A204.1 (cell line): ENCODE data around the gene PRR12.

ENCODE experiments used
- FAIRE-seq: peaks from 2 replicates; lab custom pipeline; 2012; peaks lifted over from hg19 to GRCh38; lab: Jason Lieb, UNC

PRR12 gene

DNA sequence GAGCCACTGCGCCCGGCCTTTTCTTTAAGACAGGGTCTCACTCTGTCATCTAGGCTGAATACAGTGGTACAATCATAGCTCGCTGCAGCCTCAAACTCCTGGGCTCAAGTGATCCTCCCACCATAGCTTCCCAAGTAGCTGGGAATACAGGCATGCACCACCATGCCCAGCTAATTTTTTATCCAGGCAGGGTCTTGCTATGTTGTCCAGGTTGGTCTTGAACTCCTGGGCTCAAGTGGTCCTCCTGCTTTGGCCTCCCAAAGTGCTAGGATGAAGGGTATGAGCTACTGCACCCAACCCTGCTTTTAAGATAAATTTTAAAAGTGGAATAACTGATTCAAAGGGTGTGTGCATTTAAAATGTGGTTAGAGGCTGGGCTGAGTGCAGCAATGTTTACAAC, 24.7 kb upstream of the PRR12 start:
- FAIRE-seq, result no peak

DNA sequence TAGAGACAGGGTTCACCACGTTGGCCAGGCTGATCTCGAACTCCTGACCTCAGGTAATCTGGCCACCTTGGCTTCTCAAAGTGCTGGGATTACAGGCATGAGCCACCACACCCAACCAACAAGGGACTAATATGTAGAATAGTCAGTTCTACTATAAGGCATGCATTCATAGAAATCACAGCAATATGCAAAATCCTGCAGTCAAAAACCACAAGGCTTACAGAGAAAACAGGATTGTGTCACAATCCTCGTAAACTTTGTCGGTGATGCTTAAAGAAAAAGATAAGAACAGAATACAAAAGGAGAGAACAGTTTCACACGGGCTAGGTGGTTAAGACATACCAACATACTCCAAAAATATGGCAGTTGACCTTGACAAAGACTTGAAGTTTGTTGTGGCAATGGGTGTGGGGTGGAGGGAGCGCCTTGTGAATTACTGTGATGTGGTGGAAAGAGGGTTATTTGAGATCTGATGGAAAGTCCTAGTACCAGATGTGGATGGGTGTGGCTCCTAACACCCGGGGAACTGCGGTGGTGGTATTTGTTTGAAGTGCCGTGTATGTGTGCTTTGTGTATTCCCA, 23.0 kb upstream of the PRR12 start:
- no peak for FAIRE-seq

DNA sequence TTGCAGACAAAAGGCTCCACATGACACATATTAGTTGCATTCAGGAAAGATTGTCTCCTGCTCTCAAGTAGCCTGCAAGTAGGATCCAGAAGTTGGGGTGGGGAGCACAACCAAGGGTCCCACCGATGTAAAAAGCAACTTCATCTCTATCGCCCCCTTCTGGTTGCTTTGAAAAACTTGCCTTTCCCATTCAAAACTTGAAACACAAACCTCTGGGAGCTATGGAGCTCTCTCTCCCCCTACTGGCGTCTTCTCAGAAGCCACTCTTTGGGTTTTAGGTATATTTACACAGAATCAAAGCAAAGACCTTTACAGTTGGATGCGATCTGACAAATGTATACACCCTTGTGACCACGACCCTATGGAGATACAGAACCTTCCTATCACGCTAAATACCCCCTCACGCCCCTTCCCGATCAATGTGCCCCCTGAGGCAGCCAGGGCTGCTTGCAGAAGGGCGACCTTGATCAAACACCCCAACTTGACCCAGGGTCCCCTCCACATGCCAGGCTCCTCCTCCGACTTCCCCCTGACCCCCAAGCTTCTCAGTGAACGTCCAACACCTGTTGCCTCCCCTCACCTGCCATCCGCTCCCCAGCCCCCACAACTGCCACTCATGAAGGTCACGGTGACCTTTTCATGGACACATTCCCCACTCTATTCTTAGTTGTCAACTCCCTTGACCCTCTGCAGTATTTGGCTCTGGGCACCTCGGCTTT, 20.7 kb upstream of the PRR12 start:
- FAIRE-seq, result peak; percentile 91

DNA sequence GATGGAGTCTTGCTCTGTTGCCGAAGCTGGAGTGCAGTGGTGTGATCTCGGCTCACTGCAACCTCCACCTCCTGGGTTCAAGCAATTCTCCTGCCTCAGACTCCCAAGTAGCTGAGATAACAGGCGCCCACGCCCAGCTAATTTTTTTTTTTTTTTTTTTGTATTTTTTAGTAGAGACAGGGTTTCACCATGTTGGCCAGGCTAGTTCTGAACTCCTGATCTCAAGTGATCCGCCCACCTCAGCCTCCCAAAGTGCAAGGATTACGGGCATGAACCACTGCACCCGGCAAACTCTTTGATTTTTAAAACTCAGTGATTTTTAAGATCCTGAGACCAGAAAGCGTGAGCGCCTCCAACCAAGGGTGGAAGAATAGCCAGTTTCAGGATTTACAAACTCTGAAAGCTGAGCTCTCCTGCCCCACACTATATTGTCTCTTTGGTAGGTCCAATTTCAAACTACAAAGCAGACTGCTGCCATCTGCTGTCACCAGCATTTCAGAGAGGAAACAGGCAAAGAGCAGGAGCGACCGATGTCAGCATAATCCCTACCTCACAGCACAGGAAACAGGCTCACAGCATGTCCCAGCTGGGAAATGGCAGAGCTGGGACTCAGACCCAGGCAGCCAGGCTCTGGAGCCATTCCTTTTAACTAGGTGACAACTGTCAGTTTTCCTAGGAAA, 19.8 kb upstream of the PRR12 start:
- FAIRE-seq, result no peak

DNA sequence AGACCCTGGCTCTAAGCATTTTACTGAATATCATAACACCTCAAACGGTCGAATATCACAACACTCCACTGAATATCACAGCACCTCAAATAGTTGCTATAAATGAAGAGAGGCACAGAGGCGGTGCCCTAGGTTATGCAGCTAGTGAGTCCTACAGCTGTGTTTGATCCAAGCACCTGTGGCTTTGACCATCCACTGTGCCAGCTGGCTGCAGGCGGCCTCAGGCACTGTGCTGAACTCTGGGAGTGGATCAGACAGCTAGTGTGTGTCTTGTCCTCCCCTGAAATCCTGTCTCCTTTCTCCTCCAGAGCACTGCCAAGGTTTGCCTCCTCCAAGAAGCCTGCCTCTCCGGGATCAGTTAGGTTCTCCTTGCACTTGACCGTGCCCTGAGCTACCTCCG, 18.0 kb upstream of the PRR12 start:
- FAIRE-seq, result no peak

DNA sequence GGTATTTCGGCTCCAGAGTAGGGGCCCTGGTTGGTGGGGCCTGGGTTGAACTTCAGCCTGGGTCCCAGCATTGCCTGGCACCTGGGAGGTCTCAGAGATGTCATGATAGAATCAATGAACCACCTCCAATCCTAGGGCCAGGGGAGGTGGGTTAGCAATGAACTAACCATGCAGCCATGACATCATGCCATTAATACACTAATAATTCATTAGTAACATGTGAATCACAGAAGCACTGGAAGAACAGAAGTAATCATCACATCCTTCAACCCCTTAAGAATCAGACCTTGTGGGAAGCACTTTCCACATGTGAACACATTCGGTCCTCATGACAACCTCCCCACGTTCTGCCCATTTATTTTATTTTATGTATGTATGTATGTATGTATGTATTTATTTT, 17.6 kb upstream of the PRR12 start:
- FAIRE-seq, result no peak

DNA sequence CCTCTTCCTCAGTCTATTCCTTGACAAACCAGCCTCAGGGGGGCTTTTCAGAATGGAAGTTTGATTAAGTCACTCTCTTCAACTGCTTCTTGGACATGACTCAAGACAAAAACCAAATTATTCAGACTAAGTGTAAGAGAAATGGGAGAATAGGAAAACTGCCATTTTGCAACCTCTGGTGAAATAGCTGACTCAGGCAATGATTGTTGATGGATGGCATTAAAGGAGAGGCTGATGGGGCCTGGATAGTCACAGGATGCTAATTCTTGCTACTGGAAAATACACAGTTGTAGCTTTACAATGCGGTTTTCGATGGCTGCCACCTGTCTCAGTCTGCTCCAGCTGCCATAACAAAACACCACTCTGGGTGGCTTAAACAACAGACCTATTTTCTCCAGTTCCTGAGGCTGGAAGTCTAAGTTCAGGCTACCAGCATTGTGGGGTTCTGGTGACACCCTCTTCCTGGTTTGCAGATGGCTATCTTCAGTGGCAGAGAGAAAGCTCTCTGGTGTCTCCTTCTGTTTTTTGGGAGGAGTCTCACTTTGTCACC, 16.7 kb upstream of the PRR12 start:
- FAIRE-seq, result no peak

DNA sequence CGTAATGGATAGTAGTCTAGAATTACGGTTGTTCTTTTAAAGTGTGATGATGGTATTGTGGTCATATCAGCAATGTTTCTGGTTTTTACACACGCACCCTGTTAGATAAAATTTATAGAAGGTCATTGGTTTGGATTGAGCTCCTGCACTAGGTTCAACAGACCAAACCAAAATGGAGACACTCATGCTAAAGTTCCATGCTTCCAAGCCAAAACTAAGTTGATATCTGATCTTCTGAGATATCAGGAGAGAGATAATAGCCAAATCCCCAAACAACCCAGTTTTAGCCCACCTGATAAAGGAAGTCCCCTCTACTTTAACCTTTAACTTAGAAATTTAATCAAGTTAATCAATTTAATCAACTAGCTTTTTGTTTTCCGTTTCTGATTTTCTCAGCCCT, 11.8 kb upstream of the PRR12 start:
- no peak for FAIRE-seq

DNA sequence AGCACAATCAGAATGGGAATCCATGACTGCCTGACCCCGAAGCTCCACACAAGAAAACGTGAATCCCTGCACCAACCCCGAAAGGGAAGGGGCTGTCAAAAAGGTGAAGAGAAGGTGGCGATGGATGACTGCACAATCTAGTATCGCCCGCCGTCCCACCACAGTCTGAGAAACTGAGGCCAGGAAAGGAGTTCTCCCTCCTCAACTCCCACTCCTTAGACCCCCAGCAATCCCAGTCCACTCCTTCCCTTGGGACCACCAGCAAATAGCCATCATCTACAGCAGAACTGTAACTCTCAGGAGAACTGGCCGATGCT, 11.1 kb upstream of the PRR12 start:
- no peak for FAIRE-seq

DNA sequence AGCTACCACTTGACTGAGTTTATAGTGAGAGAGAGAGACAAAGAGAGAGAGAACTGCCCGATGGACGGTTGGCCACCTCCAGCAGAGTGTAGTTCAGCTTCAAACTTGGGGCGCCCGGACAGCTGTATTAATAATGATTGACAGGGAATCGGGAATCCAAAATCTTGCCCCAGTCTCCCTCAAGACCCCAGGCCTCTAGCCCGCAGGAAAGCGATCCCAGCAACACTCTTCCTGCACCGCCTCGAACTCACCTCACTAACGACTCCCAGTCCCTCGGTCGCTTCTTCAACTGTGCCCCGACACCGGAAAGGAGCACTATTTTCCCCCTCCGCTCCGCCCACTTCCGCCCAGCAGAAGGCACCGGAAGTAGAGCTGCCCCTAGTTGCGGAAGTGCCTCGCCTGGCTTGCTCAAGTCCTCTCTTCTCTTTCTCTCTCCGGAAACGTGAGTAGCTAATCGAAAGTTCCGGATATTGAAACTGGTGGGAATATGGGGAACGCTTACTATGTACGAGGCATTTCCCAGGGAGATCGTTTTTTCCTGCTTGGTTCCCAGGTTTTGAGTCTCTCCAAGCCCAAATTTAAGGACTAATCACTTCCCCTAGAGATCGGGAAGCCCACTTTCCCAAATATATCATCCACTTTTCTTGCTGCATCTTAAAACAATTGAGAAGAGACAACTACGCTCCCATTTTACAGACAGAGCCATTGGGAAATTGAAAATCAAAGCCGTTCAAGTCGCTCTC, 10.5 kb upstream of the PRR12 start, which contains the start of gene NOSIP:
Gene NOSIP, minus strand, starts transcription at position 293 of the 743 bp plus-strand sequence. CDS start 19,865 bp downstream, outside the sequence.
- FAIRE-seq, result peak; percentile 80

DNA sequence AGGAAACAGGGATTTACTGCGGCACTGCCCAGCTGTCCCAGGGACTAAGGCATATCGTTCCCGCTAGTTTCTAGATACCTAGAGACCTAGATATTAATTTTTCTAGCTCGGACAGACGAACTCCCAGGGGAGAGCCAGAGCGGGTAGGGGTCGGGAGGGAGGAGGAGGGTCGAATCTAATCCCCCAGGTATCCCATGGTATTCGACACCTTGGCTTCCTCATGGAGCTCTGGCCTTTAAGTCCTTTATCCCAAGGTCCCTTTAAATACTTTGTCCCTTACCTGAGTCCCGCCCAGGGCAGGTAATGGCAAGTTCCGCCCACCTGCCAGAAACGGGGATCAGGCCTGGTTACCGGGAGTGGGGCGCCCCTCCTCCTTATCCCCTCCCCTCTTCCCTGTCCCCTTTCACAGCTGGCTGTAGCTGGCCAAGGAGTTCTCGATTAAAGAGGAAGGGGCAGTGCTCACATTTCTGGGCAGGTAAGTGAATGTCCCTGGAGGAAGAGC, 9.9 kb upstream of the PRR12 start, which contains the start of gene PRRG2:
Gene PRRG2, plus strand, starts transcription at position 310 of the 502 bp plus-strand sequence. CDS start 1,904 bp downstream, outside the sequence.
- no peak for FAIRE-seq

DNA sequence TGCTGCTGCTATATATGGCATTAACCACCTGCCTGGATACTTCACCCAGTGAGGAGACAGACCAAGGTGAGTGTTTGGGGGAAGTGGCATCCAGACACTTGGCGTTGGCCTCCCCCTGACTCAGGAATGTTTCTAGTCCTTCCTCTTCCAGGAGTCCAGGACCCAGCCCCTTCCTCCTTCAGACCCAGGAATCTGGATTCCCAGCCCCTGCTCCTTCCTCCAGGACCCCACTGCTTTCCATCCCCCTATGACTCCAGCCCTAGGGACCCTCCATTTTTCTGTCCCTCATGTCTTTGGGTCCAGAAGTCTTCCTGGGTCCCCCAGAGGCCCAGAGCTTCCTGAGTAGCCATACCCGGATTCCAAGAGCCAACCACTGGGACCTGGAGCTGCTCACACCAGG, 7.7 kb upstream of the PRR12 start:
- no peak for FAIRE-seq

DNA sequence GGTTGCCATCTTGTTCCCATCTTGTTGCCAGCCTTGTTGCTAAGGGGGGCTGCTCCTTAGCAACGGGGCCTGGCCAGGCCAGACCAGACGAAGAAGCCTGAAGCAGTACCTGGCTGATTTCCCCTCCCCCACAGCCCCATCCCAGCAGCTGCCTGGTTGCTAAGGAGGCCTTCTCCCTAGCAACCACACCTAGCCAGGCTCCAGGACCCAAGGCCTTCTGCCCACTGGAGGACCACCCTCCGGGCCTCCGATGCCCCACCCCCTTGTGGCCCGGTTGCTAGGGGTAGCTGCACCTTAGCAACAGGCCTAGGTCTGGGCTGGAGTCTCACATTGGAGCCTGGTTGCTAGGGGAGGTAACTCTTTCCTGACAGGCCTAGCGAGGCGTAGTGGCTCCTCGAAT, 6.0 kb upstream of the PRR12 start:
- no peak for FAIRE-seq

DNA sequence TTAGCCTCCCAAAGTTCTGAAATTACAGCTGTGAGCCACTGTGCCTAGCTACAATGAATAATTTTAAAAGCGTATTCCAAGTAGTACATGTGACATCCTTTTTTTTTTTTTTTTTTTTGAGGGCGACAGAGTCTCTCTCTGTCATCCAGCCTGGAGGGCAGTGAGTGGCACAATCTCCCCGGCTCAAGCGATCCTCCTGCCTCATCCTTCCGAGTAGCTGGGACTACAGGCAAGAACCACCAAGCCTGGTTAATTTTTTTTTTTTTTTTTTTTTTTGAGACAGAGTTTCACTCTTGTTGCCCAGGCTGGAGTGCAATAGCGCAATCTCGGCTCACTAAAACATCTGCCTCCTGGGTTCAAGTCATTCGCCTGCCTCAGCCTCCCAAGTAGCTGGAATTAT, 3.8 kb upstream of the PRR12 start:
- FAIRE-seq, result no peak

DNA sequence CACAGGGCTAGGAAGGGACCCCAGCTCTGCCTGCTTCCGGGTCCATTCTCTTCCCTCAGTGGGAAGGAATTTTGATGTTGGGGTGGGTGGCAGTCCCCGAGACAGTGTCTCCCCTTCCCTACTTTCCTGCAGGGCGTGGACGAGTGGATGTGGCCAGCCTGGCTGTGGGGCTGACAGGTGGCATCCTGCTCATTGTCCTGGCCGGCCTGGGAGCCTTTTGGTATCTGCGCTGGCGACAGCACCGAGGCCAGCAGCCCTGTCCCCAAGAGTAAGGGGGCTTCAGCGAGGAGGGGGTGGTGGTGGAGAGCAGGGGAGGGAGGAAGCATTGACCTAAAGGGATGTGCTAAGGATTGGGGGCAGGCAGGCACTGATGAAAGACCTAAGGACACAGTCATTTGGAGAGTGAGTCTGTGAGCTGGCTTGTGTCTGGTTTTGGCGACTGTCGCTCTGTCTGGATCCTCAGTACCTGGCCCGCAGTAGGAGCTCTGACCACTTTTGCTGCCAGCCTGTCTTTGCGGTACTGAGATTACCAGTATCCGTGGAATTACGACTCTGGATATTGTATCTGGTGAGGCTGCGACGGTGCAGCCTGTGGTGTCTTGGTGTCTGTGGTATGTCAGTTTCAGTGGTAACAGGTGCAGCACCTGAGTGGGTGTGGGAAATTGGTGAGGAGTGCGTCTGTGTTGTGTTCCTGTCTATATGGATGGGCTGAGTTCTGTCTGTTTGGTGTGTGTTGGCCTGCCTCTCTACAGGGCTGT, 2.4 kb upstream of the PRR12 start:
- FAIRE-seq, result no peak

DNA sequence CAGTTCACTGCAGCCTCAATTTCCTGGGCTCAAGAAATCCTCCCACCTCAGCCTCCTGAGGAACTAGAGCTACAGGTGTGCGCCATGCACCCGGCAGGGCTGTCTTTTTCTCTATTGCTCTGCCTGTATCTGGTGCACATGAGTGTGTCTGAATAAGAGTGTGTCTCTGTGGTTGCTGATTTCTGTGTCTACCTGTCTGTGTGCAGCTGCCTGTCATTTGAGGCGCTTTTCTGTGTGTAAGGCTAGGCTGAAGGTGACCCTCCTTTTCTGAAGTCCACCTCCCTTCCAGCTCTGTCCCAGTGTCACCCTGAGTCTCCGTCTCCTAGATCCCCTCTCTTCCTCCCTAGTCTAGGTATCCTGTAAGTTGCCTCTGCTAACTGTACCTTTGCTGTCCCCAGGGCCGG, 1.5 kb upstream of the PRR12 start:
- no peak for FAIRE-seq

DNA sequence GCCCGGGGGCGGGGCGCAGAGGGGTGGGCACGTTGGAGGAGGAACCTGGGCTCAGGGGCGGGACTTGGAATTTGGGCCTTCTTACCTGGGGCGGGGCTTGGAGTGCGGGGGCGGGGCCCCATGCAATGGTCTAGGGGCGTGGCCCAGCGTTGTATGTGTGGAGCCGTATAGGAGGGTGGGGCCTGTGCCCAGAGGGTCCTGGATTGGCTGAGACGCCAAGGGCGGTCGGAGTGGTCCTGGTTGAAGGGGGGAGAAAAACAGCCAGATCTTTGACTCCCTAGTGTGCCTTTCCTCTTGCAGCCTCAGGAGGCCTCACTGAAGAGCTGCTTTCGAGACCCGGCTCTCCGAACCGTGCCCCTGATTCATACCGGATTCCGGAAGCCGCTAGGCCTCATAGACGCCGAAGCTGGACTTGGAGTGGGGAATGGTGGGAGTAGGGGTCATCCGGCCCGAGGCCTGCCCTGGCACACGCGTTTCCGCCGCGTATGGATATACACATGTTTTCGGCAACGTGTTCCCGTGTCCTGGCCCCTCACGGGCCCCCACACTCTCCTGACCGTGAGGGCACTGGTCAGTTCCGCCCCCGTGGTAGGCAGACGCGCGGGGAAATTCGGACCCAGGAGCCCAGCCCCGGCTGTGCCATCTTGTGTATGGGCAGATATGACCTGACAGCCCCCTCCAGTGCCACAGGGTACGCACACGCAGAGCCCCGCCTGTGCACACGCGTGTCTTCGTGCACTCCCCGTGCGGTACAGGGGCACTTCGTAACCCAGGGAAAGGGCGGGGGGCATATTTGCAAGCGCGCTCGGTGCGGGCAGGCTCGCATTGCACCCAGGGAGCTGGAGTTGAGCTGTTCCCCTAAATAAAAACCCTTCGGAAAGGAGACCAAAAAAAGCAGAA, 661 bp upstream of the PRR12 start:
- FAIRE-seq, result peak; percentile 95

DNA sequence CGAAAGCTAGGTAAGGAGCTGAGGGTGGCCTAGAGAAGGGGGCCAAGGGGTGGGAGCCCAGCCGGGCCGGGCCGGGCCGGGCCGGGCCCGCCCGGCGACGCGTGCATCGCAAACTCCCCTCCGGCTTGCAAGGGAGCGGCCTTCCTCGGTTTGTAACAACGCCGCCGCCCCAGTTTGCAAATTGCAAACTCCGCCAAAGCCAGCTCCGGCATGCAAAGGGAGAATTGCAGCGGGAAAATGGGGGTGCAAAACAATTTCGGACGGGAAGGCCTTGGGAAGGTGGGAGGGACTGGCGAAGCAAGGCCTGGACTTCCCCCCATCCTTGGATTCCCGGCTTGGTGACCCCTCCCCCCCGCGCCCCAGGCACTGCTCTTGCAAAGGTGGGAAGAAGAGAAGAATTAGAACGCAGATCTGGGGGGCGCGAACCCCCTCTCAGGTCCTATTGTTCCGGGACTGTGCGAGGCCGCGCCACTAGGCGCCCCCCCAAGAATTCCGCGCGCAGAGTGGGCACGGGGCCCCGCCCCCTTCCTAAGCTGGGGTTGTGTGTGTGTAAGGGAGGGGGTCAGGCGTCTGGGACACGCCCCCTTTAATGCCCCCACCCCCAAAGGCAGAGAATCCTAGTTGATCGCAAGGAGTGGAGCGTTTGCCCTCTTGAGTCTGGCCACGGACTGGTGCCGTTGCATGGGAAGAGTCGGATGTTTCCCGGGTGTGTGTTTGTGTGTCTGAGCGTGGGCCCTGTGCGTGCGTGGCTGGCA, 926 bp downstream of the PRR12 start:
- no peak for FAIRE-seq

DNA sequence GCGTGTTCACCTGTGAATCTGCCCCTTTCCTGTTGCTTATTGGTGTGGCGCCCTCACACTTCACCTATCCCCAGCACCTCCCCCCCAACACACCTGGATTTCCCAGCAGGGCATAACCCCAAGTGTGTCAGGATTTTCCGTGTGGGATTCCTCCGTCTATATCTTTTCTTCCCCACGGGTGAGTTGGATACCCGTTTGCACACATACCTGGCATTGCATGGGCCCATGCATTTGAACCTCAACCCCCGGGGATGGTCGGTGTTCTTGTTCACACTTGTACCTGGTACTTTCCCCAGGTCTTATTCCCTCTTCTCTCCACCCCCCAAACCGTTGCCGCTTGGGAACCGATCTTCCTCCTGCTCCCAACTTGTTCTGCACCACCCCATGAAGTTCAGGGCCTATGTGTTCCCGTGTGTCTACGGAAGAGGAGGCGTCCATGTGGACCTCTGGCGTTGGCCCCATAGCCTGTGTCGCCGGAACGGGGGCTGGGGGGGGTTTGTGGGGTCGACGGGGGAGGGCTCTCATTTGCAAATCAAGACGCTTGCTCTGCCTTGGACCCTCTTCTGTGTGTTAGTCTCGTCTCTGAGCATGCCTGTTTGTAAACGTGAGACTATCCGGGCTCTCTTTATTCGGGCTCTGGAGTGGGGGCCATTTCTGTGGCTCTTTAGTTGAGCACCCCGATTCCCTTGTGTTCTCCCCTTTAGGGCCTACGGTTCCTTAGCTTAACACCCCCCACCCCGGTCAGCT, 1.7 kb downstream of the PRR12 start:
- FAIRE-seq, result no peak
